Renal cortical epithelial cell (primary cell): ENCODE data around the gene SYPL2. TPM values are rescaled to one million over a fixed set of nuclear protein-coding genes. Genes with fewer than 3 reads are reported as not detected.
"Not testable (repeated sequence)": the region's sequence is repeated elsewhere in the genome, so short reads cannot be mapped to it uniquely, and the experiment has no call there.

Source experiments
- DNase-seq: peaks from one replicate; pipeline ENCODE4 v3.0.0-alpha.2; 2011; ENCODE audit warnings: low read depth
- total RNA-seq: library from RNA; depleted of rRNA; stranded (reverse); fragments of >200 nt; gene quantifications from 2 replicates; pipeline ENCODE4 v1.2.3, GENCODE V29; 2014

SYPL2 gene
- 0.45 TPM in 1 of 2 replicates, not detected in the other for total RNA-seq

DNA sequence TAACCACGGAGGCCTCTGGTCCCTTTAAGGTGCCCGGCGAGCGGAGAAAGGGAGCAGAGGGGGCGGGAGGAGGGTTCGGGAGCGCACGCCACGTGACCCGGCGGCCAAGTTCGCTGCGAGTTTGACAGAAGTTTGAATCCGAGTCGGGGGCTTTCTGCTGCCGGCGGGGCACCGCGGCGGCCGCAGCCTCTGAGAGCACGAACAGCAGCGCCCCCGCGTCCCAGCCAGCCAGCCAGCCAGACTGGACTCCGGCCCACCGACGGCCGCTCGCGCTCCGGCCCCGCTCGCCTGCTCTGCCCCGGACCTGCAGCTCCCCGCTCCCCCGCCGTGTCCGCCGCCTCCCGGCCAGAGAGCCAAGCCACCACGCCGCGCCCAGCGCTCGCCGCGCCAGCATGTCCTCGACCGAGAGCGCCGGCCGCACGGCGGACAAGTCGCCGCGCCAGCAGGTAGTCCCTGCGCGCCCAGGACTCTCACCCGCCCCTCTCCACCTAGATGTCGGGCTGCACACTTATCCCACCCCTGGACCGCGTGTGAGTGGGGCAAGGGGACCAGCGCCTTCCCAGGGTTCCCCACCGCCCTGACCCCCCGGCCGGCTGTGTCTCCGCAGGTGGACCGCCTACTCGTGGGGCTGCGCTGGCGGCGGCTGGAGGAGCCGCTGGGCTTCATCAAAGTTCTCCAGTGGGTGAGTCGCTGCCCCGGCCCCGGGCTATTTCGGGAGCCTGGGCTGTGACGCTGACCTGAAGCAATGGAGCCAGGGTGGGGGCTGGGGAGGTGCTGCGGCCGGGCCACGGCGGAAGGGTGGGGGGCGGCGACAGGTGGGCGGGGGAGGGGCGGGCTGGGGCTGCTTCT, at the start of gene SYPL2:
Gene SYPL2 (plus strand): TSS at position 95 of the 849 bp plus-strand sequence. CDS start 298 bp downstream, at position 393.
- DNase-seq, result no peak

DNA sequence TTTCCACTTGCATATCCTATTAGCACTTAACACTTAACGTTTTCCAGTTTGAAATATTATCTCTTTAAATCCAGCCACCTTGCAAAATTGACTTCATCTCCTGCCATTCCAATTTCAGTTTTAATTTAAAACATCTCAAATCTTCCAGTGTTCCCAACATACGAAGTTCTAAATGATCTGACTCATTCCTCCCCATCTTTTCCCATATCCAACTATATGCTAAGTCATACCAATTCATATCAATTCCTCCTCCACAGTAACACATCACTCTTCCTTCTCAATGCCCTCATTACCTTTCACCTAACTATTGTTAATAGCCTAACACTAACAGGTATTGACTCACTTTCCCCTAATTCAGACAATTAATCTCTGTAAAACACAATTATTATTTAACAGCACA, 42.8 kb upstream of the SYPL2 start:
- no peak for DNase-seq

DNA sequence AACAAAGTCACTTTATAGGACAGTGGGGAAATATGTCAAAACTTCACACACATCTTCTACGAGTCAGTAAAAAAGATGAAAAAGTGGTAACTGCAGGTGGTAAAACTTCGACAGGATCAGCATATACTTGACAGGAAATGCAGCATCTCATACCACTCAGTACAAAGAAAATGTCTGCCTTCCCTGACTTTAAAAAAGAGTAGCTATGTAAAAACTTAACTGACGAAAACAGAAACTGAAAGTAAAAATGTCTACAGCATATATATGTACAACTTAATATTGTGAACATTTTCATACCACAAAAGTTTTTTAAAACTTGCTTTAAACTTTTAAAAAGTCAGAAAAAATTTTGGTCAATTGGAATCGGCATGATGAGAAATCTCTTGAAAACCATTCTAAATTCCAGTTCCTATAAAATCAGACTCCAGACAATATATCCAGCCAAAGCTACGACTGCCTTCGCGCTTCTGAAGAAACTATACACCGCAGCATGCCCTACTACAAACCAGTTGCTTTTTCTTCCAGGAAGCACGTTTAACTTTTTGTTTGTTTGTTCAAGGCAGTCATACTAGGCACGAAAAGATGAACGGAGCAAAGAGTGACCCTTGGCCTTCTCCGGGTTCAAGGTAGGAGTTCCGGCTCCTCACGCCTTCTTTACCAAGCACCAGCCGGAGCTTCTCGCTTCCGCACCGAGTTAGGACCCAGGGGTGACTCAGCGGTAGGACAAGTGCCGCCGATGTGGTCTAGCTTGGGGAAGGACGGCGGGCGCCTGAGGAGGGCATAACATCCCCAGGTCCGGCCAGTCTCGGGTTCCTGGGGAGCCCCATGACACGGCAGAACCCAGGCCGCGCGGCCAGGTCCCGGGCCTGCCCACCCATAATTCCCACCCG, 40.7 kb upstream of the SYPL2 start:
- DNase-seq, result peak; percentile 48

DNA sequence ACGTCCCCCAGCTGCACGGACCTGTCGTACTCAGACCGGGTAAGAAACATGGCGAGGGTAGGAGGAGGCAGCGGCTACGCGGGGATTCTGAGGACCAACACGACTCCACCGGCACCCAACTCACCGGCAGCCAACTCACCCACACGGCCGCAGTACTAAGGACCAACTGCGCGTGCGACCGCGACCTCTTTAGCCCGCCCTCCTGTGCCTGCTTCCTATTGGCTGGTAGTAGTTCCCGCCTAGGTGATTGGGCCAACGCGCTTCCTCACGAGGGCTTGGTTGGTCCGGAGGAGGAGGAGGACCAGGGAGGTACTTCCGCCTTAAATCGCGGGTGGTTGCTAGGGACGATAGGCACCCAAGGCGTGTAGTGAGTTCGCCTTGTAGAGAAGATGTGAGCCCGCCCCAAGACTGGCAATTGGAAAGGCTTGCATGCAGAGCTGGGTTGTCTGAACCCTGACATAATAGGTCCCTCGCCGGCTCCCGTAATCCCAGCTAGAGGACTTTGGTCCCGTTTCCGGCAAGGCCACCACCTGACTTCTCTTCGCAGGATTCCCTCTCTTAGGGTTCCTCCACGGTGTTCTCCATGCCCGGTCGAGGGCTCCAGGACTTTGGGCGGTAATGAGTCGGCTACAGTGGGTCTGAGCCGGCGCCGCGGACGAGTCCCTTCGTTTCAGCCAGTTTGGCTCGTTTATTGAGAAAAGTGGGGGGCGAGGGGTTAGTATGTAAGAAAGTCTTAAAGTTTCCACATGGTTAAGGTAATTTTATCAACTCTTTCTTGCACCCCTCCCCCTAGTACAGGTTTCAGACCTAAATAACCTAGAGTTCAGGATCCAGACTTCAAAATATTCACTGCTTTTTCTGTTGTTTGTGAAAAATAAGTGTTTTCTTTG, 39.8 kb upstream of the SYPL2 start, which contains the start of gene PSMA5:
Gene PSMA5 (minus strand): TSS at position 168 of the 890 bp plus-strand sequence. CDS start 118 bp downstream, at position 50.
- DNase-seq, result peak; percentile 99

DNA sequence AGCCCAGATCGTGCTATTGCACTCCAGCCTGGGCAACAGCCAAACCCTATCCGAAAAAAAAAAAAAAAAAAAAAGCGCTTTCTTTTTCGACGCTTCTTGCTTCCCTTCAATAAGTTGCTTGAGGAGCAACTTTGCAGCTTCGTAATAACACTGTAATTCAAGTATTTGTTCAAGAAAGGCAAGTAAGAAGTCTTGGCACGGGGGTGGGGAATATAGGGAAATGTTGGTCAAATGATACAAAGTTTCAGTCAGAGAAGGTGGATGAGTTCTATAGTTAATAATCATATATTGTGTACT, 39.2 kb upstream of the SYPL2 start:
- peak; percentile 7 for DNase-seq

DNA sequence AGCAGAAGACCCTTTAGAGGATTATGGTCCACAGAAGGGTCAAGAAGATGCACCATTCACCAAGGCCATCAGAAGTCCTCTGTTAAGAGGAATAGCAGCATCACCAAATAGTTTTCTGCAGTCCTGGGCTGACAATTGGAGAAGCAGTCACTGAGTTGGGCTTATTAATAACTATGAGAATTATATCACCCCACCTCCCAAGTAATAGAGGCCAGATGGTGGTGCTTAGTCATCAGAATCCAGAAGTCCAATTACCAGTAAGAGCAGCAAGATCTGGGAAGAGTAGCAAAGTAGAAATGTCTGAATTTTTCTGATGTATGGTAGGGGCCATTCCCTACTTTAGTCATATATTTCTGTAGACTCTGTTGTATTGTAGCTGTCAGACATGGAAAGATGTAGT, 34.0 kb upstream of the SYPL2 start:
- no peak for DNase-seq

DNA sequence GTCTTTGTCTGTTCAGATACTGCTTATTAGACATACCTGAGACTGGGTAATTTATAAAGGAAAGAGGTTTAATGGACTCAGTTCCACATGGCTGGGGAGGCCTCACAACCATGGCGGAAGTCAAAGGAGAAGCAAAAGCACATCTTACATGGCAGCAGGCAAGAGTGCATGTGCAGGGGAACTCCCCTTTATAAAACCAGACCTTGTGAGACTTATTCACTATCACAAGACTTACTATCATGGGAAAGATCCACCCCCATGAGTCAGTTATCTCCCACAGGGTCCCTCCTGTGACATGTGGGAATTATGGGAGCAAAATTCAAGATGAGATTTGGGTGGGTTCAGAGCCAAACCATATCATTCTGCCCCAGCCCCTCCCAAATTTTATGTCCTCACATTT, 33.0 kb upstream of the SYPL2 start:
- peak; percentile 22 for DNase-seq

DNA sequence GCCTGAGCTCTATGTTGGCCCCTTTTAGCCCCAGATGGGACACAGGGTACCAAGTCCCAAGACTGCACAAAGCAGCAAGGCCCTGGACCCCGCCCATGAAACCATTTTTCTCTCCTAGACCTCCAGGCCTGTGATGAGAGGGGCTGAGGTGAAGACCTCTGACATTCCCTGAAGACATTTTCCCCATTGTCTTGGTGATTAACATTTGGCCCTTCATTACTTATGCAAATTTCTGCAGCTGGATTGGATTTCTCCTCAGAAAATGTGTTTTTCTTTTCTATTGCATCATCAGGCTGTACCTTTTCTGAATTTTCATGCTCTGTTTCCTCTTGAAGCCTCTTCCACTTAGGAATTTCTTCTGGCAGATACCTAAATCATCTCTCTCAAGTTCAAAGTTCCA, 31.9 kb upstream of the SYPL2 start:
- no peak for DNase-seq

DNA sequence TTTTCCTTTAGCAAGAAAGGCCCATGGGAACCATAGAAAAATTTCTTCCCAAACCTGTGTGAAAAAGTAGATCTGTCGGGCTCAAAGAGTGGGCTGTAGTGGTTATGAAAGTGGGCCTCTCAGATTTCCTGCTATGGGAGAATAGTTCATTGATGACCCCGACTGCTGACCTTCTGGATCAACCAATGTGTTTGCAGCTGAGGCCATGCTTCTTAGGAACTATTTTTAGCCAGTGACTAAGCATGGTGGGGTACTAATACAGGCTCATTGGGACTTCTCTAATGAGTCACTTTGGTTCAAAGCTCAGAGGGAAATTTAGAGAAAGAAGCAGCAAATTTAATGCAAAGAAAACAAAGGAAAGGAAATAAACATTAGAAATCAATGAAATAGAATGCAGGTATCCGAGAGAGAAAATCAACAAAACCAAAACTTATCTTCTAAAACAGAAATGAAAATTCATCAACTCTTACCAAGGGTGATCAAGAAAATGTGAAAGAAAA, 27.5 kb upstream of the SYPL2 start:
- peak; percentile 96 for DNase-seq

DNA sequence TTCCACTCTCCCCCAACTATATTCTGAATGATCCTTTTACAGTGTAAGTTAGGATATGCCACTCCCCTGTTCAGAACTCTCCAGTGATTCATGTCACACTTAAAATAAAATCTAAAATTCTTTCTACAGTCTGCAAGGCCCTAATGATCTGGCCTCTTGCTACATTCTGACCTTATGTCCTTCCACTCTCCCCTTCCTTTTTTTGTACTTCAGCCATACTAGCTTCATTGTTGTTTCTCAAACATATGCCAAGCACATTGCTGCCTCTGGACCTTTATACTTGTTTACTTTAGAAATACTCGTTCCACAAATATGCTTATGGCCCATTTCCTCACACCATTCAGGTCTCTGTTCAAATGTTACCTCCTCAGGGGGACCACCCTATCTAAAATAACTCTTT, 25.3 kb upstream of the SYPL2 start:
- DNase-seq, result peak; percentile 32

DNA sequence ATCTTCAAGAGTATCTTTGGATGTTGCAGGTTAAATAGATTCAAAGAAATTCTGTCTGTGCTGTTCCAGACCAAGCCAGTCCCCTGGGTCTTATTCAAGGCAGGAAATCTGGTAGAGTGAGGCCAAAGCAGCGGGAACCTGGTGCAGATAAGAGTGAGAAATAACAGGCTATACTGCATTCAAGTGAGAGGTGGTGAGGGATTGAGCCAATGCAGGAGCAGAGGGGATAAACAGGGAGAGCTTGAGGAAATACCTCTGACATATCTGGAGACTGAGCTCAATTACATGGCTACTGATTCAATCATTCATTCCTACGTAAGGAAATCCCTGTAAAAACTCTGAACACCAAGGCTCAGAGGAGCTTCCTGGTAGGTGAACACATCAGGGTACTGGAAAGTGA, 22.9 kb upstream of the SYPL2 start:
- DNase-seq, result no peak

DNA sequence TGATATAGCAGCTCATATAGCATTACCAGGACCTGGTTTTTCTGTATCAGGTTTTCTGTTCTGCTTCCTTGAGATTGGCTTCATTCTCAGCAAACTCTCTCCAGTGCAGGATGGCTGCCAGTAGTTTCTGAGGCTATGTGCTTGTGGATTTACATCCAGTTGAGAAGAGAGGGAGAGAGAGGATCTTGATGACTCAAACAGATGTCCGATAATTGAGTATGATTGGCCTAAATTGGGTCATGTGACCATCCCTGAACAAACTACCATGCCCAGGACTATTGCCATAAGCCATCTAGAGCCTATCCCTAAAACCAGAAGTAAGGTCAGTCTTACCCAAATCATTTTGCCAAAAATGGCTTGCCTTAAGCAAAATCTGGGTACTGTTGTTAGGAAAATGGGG, 22.0 kb upstream of the SYPL2 start:
- no peak for DNase-seq

DNA sequence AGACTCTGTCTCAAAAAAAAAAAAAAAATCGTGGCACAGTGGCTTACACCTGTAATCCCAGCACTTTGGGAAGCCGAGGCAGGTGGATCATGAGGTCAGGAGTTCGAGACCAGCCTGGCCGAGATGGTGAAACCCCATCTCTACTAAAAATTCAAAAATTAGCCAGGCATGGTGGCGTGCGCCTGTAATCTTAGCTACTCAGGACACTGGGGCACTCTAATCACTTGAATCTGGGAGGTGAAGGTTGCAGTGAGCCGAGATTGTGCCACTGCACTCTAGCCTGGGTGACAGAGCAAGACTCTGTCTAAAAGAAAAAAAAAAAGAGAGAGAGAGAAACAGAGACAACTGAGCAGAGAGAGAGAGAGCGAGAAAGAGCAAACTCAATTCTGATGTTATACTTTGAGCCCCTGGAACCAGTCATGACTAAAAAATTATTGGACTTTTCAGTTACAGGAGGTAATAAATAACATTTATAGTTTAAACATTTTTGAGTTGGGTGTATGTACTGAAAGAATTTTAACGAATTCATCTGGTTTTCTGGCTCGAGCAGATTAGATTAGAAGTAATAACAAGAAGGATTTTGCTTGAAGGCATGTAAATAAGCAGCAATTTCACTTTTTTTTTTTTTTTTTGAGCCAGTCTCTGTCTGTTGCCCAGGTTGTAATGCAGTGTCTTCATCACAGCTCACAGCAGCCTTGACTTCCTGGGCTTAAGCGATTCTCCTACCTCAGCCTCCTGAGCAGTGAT, 20.2 kb upstream of the SYPL2 start:
- DNase-seq, result not testable (repeated sequence)

DNA sequence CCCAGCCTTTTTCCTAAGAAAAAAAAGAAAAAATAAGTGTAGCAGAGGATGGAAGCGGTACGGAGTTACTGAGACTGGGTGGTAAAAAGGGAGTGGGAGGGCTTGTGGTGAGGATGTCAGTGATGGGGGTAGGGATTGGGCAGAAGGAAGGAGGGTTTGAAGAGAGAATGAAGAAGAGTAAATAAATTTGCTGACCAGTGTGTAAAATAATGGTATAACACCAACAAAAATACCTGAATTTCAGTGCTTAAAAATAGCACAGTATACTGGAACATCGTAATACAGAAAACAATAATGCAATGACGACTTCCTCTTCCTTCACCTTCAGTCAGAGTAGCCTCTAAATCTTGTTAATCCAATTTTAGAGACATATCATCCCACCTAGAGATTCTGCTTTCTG, 18.8 kb upstream of the SYPL2 start:
- DNase-seq, result no peak

DNA sequence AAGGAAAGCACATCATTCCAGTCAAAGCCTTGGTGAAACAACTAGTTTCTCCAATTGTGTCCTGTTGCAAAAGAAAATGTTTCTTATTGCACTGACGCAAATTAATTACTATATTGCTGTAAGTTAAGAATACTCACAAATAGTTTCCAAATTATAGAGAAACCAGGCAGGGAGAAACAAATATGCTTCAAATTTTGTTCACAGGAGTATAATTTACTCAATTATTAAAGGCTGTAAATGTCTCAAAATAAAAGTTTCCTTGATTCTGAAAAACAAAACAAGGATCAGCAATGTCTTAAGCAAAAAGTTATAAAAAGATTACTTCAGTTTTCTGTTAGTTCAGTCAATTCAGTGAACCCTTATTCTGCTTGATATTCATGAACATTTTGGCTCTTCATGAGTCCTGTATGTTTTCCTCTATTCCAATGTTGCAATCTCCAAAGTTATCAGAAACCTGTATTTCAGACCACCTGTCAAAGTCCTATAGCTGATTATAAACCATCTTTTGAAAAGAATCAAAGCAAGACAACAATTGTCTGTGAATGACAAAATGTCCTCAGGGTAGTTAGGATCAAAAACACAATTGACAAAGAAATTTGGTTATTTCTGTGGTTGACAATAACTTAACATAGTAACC, 11.7 kb upstream of the SYPL2 start:
- DNase-seq, result no peak

DNA sequence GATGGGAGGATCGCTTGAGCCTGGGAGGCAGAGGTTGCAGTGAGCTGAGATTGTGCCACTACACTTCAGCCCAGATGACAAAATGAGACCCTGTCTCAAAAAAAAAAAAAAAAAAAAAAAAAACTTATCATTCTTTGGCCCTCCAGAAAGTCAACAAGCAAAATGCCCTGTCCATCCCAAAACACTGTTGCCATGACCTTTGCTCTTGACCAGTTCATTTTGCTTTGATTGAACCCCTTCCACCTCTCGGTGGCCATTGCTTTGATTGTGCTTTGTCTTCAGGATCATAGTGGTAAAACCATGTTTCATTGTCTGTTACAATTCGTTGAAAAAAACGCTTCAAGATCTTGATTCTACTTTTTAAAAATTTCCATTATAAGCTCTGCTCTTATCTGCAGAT, 8.5 kb upstream of the SYPL2 start:
- no peak for DNase-seq

DNA sequence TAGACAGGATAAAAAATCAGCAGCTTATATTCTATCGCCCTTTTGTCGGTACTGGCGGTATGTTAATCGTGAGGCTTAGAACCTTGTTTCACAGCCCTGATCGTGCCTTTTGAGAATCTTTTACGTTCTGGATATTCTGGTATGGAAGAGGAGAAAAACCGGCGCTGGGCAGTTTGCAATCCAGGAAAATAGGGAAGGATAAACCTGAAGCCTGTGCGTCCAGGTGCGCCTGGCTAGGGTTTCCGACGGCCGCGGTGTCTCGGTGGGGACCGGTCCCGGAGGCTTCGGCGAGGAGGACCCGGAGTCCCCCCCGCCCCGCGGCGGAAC, 258 bp upstream of the SYPL2 start:
- peak; percentile 17 for DNase-seq

DNA sequence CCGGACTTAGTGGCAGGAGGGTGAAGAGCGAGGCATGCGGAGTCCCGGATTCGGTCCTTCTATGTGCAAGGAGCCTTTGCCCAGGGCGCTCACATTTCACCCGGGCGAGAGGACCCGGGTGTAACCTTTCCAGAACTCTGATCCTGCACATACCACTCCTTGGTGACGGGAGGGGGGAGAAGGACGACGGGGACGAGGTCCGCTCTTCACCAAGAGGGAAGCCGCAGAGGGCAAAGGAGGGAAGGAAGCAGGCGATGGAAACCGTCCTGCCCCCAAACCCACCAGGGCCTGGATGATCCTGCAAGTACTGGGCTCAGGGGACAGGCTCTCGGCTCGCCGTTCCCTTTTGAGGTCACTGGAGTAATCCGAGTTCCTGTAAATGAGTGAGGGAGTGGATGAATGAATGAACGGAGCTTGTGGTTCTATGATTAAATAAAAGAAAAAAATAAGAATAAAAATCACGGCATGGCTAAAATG, 993 bp downstream of the SYPL2 start:
- DNase-seq, result no peak

DNA sequence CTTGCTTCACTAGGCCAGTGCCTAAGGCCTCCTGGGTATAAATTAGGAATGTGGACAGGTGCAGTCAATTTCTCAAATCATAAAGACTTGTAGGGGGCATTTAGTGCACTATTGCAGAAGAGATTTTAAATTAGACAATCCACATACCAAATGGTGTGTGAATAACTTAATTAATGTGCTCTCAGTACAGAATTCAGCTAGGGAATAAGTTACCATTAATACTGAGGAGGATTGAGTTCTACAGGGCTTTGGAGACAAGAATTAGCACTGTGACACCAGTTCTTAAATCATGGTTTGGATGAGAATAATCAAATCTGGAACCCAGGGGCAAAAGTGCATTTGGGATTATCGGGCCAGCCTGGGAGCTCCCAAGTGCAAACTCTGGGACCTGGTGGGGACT, 1.7 kb downstream of the SYPL2 start:
- no peak for DNase-seq

DNA sequence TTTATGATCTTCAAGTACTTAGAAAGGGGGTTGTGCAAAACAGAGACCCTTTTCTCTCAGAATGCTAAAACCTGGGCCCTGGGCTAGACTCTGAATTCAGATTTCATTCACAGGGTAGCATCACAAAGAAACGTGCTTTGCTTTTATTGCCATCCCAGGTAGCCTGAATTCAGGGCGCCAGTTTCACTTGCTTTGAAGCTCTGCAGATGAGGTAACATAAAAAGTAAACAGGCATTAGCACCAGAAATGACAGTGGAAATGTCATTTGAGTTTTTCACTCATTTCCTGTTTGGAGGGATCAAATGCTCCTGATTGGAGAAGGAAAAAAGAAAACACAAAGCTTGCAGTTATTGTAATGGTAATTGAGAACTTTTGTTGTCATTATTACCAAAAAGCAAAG, 2.6 kb downstream of the SYPL2 start:
- no peak for DNase-seq

DNA sequence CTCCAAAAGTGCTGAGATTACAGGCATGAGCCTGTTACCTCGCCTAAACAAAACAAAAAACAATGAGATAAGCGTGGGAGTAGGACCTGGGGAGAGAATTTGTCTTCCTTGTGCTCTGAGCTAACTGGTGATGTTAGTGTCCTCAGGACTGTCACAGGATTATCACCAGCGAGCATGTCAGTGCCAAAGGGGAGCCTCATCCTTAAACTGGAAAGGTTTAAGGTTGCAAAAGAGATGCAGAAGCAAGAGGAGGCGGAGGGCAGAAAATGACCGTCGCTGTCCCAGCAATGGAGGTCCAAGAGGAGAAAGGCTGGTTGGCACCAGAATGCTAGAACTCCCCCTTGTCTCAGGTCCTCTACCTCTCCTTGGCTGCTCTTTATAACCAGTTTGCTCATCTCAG, 3.9 kb downstream of the SYPL2 start:
- DNase-seq, result no peak
